AG04450 (cell line): ENCODE data around the gene GPR160. TPM values are rescaled to one million over a fixed set of nuclear protein-coding genes. Genes with fewer than 3 reads are reported as not detected.

ENCODE experiments used
- CTCF ChIA-PET: fragments of 300-600, 350-600 bp; formaldehyde crosslinking; extraction: SDS; loops from one replicate; lab custom pipeline; 2022; ENCODE audit warnings: antibody characterized with exemption, inconsistent platforms; lab: Charles Lee
- POLR2A ChIA-PET: fragments of 350-600 bp; formaldehyde crosslinking; extraction: SDS; loops from one replicate; lab custom pipeline; 2021; ENCODE audit warnings: antibody characterized with exemption, inconsistent platforms; lab: Yijun Ruan, JAX
- DNase-seq: peaks from one replicate; pipeline ENCODE4 v3.0.0-alpha.2; 2011; ENCODE audit warnings: low read depth, low spot score
- H3K27ac ChIP-seq: one replicate; pipeline ENCODE4 v1.5.1; 2012; ENCODE audit warnings: low read depth, low read length, control low read depth
- H3K27me3 ChIP-seq: one replicate; pipeline ENCODE4 v1.6.0; 2012; ENCODE audit warnings: low read length; ENCODE audit not compliant: control insufficient read depth, insufficient read depth
- H3K4me3 ChIP-seq: 2 replicates; pipeline ENCODE4 v1.5.1; 2011; ENCODE audit warnings: mild to moderate bottlenecking, low read depth, low read length, control low read depth
- H3K9me3 ChIP-seq: 2 replicates; pipeline ENCODE4 v1.5.1; 2012; ENCODE audit warnings: low read length; ENCODE audit not compliant: control insufficient read depth, insufficient read depth
- CTCF ChIP-seq: IDR thresholded peaks from 2 replicates; pipeline ENCODE4 v1.5.1; 2011; ENCODE audit warnings: low read depth, low read length, control low read depth, inconsistent platforms
- polyA plus RNA-seq: library from polyadenylated mRNA; depleted of rRNA; stranded (reverse); fragments of >200 nt; gene quantifications from 2 replicates; pipeline ENCODE4 v1.2.3, GENCODE V29; 2011

The GPR160 gene
- polyA plus RNA-seq, 1 experiment: 0.27 TPM

GRCh38 chr3:170081079-170081741, 43.4 kb downstream of the GPR160 start:
- H3K9me3 ChIP-seq: no peaks in the 10 kb centered on the region
- TF ChIP-seq CTCF: no peak
- no peak overlapping the region for H3K27ac ChIP-seq
- DNase-seq: peak; percentile 27
- H3K4me3 ChIP-seq: no peak overlapping the region
- POLR2A ChIA-PET: no interaction called here
- CTCF ChIA-PET: no interaction called here
- H3K27me3 ChIP-seq: no peaks in the 10 kb centered on the region

- H3K4me3 ChIP-seq: no peak overlapping the region
- H3K27ac ChIP-seq: no peak overlapping the region
- H3K27me3 ChIP-seq: no peaks in the 10 kb centered on the region
- no peak for DNase-seq
- TF ChIP-seq CTCF: no peak
- CTCF ChIA-PET: no interaction called here
- H3K9me3 ChIP-seq: no peaks in the 10 kb centered on the region
- POLR2A ChIA-PET: no interaction called here
Measured at GRCh38 chr3:170083343-170083742, 45.5 kb downstream of the GPR160 start.

DNA sequence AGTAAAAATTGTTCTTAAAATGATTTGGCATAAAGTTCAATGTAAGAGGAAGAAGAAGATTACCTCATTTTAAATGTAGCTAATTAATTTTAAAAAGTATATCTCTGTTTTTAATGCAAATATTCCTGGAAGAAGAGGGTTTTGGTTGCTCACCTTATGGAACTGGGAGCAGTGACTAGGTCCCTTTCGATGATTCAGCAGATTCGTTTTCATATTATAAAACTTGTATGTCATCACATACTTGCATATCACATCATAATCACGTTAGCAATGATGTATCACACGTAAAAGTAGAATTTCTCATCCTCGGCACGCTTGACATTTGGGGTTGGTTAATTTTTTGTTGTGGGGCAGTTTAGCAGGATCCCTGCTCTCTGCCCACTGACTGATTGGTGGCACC, 47.6 kb downstream of the GPR160 start:
- H3K9me3 ChIP-seq: no peaks in the 10 kb centered on the region
- ChIA-PET POLR2A (no interaction called here), CTCF (interaction anchor here (1.1 kb wide), 1 partner anchor 34 kb away, joined by 3 read pairs; no protein-coding TSS in a partner anchor)
- no peak overlapping the region for H3K27ac ChIP-seq
- H3K27me3 ChIP-seq: no peaks in the 10 kb centered on the region
- no peak overlapping the region for H3K4me3 ChIP-seq
- no peak for DNase-seq
- no peak for TF ChIP-seq CTCF

- Histone ChIP-seq H3K9me3 (no peaks in the 10 kb centered on the region), H3K27me3 (no peaks in the 10 kb centered on the region), H3K27ac (no peak overlapping the region), H3K4me3 (no peak overlapping the region)
- ChIA-PET POLR2A (no interaction called here), CTCF (interaction anchor here (0.7 to 2.3 kb wide), 3 partner anchors 10 to 228 kb away, joined by 3 to 7 read pairs (median 3); no protein-coding TSS in a partner anchor)
- TF ChIP-seq CTCF: no peak
- no peak for DNase-seq
Measured at GRCh38 chr3:170089862-170090600, 52.2 kb downstream of the GPR160 start.

DNA sequence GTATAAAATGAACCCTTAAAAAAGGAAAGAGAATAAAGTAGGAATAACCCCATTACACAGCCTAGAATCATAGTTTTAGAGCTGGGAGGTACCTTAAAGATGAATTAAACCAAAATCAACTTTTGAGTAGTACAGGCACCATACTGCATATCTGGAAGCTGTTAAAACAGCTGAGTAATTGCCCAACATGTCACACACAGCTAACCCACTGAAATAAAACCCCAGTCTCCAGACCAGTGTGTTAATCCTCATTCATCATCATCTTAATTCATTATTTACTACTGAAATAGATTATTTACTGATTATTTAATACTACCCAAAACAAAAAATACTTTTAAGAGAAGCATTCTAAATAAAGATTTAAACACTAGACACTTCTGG, 52.8 kb downstream of the GPR160 start:
- no peak for TF ChIP-seq CTCF
- no peak overlapping the region for H3K27ac ChIP-seq
- ChIA-PET POLR2A (no interaction called here), CTCF (interaction anchor here (1.0 to 2.3 kb wide), 3 partner anchors 9 to 228 kb away, joined by 3 to 7 read pairs (median 3); no protein-coding TSS in a partner anchor)
- H3K9me3 ChIP-seq: no peaks in the 10 kb centered on the region
- H3K4me3 ChIP-seq: no peak overlapping the region
- DNase-seq: no peak
- H3K27me3 ChIP-seq: no peaks in the 10 kb centered on the region
